Neural cell (in vitro differentiated cells): ENCODE data around the gene MAP4K5. TPM values are rescaled to one million over a fixed set of nuclear protein-coding genes. Genes with fewer than 3 reads are reported as not detected.

ENCODE experiments used
- H2AFZ ChIP-seq: fragments of 200-600, 300-800 bp; sonication (generic), shearing (Covaris generic); 2 replicates; pipeline ENCODE4 v1.6.0; 2014; ENCODE audit warnings: low read depth, mild to moderate bottlenecking, antibody characterized with exemption, low read length, moderate library complexity
- H3F3A ChIP-seq: fragments of 200-600 bp; shearing (Covaris generic); 2 replicates; pipeline ENCODE4 v1.6.1; 2016; ENCODE audit warnings: mild to moderate bottlenecking, moderate library complexity, mixed read lengths, antibody characterized with exemption, low read length; ENCODE audit not compliant: insufficient read depth, poor library complexity, severe bottlenecking
- H3K27ac ChIP-seq: fragments of 200-600, 300-800 bp; sonication (generic), shearing (Covaris generic); 2 replicates; pipeline ENCODE4 v1.5.1; 2014; ENCODE audit warnings: mild to moderate bottlenecking, low read length, moderate library complexity
- H3K27me3 ChIP-seq: fragments of 300-800, 200-600 bp; sonication (generic), shearing (Covaris generic); 2 replicates; pipeline ENCODE4 v1.6.0; 2014; ENCODE audit warnings: mild to moderate bottlenecking, low read depth, low read length, moderate library complexity; ENCODE audit not compliant: insufficient read depth
- H3K36me3 ChIP-seq: fragments of 300-800, 200-600 bp; sonication (generic), shearing (Covaris generic); 2 replicates; pipeline ENCODE4 v1.5.1; 2014; ENCODE audit warnings: mild to moderate bottlenecking, antibody characterized with exemption, low read length, moderate library complexity; ENCODE audit not compliant: insufficient read depth
- H3K4me2 ChIP-seq: fragments of 300-800, 200-600 bp; sonication (generic), shearing (Covaris generic); 2 replicates; pipeline ENCODE4 v1.6.0; 2014; ENCODE audit warnings: mild to moderate bottlenecking, low read length
- H3K4me3 ChIP-seq: fragments of 300-800, 200-600 bp; sonication (generic), shearing (Covaris generic); 2 replicates; pipeline ENCODE4 v1.5.1; 2014; ENCODE audit warnings: mild to moderate bottlenecking, low read length, moderate library complexity
- H3K79me2 ChIP-seq: fragments of 200-600 bp; shearing (Covaris generic); replicated peaks from 2 replicates; pipeline ENCODE4 v1.6.0; 2014; ENCODE audit warnings: mild to moderate bottlenecking, low read length, moderate library complexity; ENCODE audit not compliant: insufficient read depth
- H3K9ac ChIP-seq: fragments of 300-800, 200-600 bp; sonication (generic), shearing (Covaris generic); 2 replicates; pipeline ENCODE4 v1.6.1; 2016; ENCODE audit warnings: mild to moderate bottlenecking, low read length, mixed read lengths
- H3K9me2 ChIP-seq: fragments of 200-600 bp; shearing (Covaris generic); 2 replicates; pipeline ENCODE4 v1.6.1; 2016; ENCODE audit warnings: mild to moderate bottlenecking, low read length, mixed read lengths; ENCODE audit not compliant: insufficient read depth
- H3K9me3 ChIP-seq: fragments of 200-600, 300-800 bp; sonication (generic), shearing (Covaris generic); 2 replicates; pipeline ENCODE4 v1.6.1; 2016; ENCODE audit warnings: mild to moderate bottlenecking, mixed run types, low read length, moderate library complexity, mixed read lengths
- H4K20me1 ChIP-seq: fragments of 200-600 bp; shearing (Covaris generic); 2 replicates; pipeline ENCODE4 v1.6.1; 2016; ENCODE audit warnings: mild to moderate bottlenecking, mixed run types; ENCODE audit not compliant: insufficient read depth
- CTCF ChIP-seq: fragments of 450-650 bp; IDR thresholded peaks from 2 replicates; pipeline ENCODE4 v1.5.1; 2014; ENCODE audit warnings: antibody characterized with exemption, mild to moderate bottlenecking, moderate library complexity; ENCODE audit not compliant: poor library complexity, severe bottlenecking
- EP300 ChIP-seq: fragments of 450-650 bp; conservative IDR thresholded peaks from 2 replicates; pipeline ENCODE4 v1.6.1; 2014; ENCODE audit warnings: antibody characterized with exemption, mild to moderate bottlenecking, moderate library complexity; ENCODE audit not compliant: poor library complexity, severe bottlenecking
- EZH2 ChIP-seq: fragments of 200-600, 300-800 bp; shearing (Covaris generic), sonication (generic); IDR thresholded peaks from 2 replicates; pipeline ENCODE4 v1.6.1; 2014; ENCODE audit warnings: antibody characterized with exemption, low read length, borderline replicate concordance, mild to moderate bottlenecking; ENCODE audit not compliant: insufficient read depth, poor library complexity, severe bottlenecking
- POLR2AphosphoS5 ChIP-seq: IDR thresholded peaks from 2 replicates; pipeline ENCODE4 v1.6.1; 2012
- REST ChIP-seq: IDR thresholded peaks from 2 replicates; pipeline ENCODE4 v1.6.1; 2012; ENCODE audit warnings: borderline replicate concordance
- TAF1 ChIP-seq: IDR thresholded peaks from 2 replicates; pipeline ENCODE4 v1.6.1; 2012; ENCODE audit warnings: low read depth
- polyA plus RNA-seq: library from polyadenylated mRNA; depleted of rRNA; stranded (reverse); fragments of >200 nt; gene quantifications from 2 replicates; pipeline ENCODE4 v1.2.3, GENCODE V29; 2014

MAP4K5 gene
- polyA plus RNA-seq, 1 donor from 2014 or later = 148 TPM

- TF ChIP-seq EZH2 = no peak
- no peak for TF ChIP-seq TAF1
- TF ChIP-seq EP300 = no peak
Measured at GRCh38 chr14:50400461-50400860, 131.9 kb downstream of the MAP4K5 start (continued).

- Histone ChIP-seq H3K4me2 (no peak overlapping the region), H3K27ac (no peak overlapping the region)
Measured at GRCh38 chr14:50399251-50400032, 132.9 kb downstream of the MAP4K5 start.

More at GRCh38 chr14:50399251-50400032, 132.9 kb downstream of the MAP4K5 start:
- no peaks in the 10 kb centered on the region for H3K9me3 ChIP-seq
- H3K9me2 ChIP-seq = no peaks in the 10 kb centered on the region
- no peaks in the 10 kb centered on the region for H4K20me1 ChIP-seq
- H3K27me3 ChIP-seq = peaks cover 13% of the 10 kb centered on the region
- no peaks in the 10 kb centered on the region for H3K79me2 ChIP-seq
- no peak overlapping the region for H2AFZ ChIP-seq
- no peaks in the 10 kb centered on the region for H3F3A ChIP-seq
- no peaks in the 10 kb centered on the region for H3K36me3 ChIP-seq
- TF ChIP-seq REST = no peak
- no peak for TF ChIP-seq POLR2AphosphoS5
- no peak for TF ChIP-seq TAF1
- TF ChIP-seq CTCF = no peak
- no peak overlapping the region for H3K9ac ChIP-seq
- H3K4me3 ChIP-seq = no peak overlapping the region
